GM18907 (cell line): ENCODE data around the gene SOWAHB.
"Not testable (repeated sequence)": the region's sequence is repeated elsewhere in the genome, so short reads cannot be mapped to it uniquely, and the experiment has no call there.

Experiments
- ATAC-seq: cut with Tn5 transposase; IDR thresholded peaks from one replicate; pipeline ENCODE4 v1.9.1; 2021; ENCODE audit warnings: mild to moderate bottlenecking, moderate library complexity; ENCODE audit not compliant: unreplicated experiment

Gene SOWAHB

GRCh38 chr4:76896048-76896447 is 1.9 kb downstream of the SOWAHB start:
- no peak for ATAC-seq

- ATAC-seq: no peak
Observed at GRCh38 chr4:76895619-76896018, 2.3 kb downstream of the SOWAHB start.

DNA sequence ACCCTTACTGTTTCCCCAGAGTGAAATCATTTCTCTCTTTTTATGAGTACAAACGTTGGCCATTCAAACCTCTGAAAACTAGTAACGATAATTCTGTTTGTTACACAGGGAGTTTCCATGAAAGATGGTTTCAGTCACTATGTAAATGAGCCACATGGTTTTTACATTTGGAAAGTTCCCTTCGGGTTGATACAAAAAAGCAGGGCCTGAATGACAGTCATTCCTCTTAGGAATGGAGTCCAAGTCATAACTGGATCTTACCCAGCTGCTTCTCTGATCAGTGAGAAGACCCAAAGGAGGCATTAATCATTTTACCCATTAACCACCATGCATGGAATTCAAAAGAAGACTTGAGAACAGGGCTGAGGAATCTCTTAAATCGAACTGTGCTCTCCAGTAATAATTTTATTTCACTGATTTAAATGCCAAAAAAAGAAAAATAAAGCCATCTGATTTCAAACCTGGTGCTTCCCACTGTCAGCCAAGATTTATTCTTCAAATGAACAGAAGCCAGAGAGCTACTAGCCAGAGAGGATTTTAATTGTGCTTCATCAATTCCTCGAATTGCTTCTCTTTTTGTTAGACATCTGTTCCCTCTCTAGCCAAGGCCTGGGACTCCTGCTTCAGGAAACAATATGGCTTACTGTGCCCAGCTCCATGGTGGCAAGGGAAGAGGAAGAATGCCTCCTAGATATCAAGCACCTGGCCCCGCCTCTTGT is 3.2 kb downstream of the SOWAHB start:
- no peak for ATAC-seq

DNA sequence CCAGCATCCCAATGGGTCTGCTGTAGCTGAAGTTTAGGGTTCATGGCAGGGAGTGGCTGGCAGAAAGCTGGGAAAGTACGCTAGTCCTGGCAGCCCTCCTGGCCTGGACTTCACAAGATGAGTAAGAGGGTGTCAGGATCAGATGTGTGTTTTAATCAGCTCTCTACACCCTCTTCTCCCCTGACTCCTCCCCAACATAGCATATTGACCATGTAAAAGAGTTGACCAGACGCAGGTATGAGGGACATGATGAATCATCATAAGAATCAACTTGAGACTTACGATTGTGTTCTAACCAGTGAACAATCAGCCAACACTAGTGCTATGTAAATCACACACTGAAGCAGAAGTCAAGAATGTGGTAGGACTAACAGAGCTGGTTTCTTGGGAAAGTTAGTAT is 5.3 kb downstream of the SOWAHB start:
- ATAC-seq: no peak

DNA sequence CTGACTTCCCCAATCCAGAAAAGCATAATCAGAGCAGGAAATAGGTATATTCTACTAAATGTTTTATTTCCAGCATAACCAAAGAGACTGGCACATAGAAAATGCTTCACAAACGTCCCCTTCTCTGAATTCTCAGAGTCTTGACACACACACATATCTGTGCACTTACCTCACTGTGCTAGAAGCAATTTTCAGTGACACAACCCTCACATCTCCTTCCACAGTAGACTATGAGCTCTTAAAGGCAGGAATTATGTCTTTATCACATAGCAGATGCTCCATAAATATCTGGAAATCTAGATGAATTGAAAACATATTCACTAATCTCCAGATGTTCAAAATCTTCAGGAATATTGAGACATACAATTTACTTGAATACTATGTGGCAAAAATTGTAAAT is 5.9 kb downstream of the SOWAHB start:
- no peak for ATAC-seq

DNA sequence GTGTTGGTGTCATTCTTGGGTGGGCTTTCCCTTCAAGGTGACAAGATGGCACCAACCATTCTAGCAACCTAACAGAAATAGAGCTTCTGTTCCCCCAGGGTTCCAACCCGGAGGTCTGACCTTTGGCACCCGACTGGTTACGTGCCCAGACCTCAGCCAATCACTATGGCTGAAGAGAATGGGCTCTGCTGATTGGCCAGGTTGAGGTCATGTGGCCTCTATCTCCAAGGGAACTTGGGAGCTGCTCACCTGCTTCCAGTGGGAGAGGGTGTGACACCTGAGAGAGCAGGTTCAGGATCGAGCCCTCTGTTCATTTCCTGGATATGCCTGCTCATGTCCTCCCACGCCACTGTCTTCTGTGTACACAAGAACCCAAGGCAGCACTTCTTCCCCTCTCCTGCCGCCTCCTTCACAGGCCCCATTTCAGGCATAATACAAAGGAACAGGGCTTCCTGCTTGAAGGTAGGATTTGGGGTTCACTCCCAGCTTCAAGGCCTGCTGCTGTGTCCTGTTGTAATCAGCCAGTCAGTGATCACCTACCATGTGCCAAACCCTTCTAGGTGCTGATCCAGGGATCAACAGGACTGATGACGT is 11.0 kb downstream of the SOWAHB start:
- no peak for ATAC-seq

DNA sequence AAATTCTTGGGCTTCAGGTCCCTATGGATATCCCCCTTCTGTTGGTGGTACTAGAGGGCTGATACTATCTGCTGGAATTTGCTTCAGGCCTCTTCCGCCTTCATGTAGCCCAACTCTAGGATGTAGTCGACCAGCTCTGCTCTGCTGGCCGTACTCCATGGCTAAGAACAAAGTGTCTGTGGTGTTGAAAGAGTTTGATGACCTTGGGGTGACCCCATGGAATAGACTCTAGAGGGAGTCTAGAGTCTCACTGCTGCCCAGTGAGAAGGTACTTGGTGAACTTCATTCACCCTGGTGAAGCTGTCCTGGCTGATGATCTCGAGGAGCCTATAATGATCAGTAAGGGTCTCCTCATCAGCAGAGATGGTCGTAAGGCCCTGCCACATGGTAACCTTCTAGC is 11.7 kb downstream of the SOWAHB start:
- ATAC-seq: no peak

GRCh38 chr4:76883147-76883546 is 14.8 kb downstream of the SOWAHB start:
- no peak for ATAC-seq

- no peak for ATAC-seq
Observed at GRCh38 chr4:76882630-76883029, 15.3 kb downstream of the SOWAHB start.

GRCh38 chr4:76881375-76881774 is 16.6 kb downstream of the SOWAHB start:
- ATAC-seq: no peak

DNA sequence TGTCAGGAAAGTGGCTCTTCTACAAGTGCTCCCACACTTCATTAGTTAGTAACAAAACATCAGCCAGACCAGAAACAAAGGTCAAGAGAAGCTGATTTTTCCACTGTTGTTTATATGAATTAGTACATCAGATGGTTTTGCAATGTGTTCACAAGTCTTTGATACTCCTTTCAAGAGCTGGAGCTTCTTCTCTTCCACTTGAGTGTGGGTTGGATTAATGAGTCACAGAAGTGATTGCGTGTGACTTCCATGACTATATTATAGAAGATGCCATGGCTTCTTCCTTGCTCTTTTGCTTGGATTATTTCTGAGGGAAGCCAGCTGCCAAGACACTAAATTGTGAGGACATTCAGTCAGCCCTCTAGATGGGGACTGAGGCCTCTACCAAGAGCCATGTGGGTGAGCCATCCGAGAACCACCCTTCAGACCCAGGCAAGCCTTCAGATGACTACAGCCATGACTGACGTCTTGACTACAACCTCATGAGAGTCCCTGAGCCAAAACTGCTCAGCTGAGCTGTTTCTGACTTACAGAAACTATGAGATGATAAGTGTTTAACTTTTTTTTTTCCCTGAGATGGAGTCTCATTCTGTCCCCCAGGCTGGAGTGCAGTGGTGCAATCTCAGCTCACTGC is 18.1 kb downstream of the SOWAHB start:
- ATAC-seq: no peak

DNA sequence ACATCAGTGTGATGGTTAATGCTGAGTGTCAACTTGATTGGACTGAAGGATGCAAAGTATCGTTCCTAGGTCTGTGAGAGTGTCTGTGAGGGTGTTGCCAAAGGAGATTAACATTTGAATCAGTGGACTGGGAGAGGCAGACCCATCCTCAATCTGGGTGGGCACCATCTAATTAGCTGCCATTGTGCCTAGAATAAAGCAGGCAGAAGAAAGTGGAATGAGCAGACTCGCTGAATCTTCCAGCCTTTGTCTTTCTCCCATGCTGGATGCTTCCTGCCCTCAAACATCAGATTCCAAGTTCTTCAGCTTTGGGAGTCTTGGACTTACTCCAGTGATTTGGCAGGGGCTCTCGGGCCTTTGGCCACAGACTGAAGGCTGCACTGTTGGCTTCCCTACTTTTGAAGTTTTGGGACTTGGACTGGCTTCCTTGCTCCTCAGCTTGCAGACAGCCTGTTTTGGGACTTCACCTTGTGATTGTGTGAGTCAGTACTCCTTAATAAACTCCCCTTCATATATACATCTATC is 19.2 kb downstream of the SOWAHB start:
- not testable (repeated sequence) for ATAC-seq

DNA sequence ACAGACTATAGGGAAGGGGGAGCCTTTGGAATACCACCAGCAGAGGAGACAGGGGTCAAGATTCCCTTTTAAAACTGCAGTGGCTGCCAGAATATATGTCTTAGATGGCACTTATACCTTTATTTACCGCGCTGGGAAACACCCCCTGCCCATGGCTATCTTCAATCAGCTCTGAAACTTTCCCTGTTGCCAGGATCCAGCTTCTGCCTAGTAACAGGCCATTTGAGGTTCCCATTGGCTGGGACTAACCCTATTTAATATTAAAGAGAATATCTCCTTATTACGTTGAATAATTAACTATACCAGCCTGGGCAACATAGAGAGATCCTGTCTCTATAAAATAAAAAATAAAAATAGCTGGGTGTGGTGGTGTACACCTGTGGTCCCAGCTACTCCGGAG is 23.8 kb downstream of the SOWAHB start:
- ATAC-seq: no peak

GRCh38 chr4:76873495-76873894 is 24.4 kb downstream of the SOWAHB start:
- no peak for ATAC-seq

DNA sequence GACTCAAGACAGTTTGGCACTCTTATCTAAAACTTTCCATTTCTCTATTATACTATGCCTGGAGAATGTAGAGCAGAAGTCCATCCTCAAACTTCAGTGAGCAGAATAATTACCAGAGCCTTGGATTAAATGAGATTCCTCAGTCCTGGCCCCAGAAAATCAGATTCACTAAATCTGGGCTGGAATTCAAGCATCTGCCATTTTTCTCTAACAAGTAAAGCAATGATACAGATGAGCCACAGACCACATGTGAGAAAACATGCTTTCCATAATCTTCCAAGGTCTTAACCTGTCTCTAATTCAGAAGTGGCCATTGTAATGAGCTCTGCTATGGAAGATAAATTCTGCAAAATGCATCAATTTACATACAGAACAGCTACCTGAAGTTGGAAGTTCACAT is 25.4 kb downstream of the SOWAHB start:
- ATAC-seq: no peak

GRCh38 chr4:76868780-76869179 is 29.2 kb downstream of the SOWAHB start:
- ATAC-seq: not testable (repeated sequence)

- ATAC-seq: no peak
Observed at GRCh38 chr4:76867880-76868655, 29.9 kb downstream of the SOWAHB start.

DNA sequence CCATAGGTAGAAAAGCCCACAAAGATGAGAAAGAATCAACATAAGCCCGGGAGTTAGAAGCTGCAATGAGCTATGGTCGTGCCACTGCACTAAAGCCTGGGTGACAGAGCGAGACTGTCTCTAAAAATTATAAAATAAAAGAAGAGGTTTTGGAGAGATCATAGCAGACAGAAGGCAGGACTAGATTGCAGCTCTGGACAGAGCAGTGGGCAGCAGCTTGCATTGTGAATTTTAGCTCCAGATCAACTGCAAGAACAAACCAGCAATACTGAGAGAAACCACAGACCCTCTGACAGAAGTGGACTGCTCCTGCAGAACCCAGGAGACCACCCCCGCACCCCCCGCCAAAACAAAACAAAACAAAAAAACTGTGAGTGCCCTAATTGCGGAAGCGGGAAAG is 30.6 kb downstream of the SOWAHB start:
- ATAC-seq: no peak

GRCh38 chr4:76866641-76867040 is 31.3 kb downstream of the SOWAHB start:
- no peak for ATAC-seq

DNA sequence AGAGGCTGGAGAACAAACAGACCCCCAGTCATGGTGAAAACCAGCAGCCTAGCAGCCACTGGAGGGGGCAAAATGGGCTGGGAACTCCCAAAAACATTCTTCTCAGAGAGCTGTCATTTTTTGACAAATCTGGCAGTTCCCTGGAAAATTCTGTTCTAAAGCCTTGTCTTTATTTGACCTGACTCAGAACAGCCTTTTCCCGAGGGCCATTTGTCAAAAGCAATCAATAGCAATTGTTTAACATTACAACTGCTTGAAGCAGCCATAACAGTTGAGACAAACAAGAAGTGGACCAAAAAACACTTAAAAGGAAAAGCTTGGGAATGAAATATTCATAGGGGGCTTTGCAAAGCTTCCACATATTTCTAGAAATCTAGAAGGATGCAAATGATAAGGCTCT is 39.6 kb downstream of the SOWAHB start:
- no peak for ATAC-seq

DNA sequence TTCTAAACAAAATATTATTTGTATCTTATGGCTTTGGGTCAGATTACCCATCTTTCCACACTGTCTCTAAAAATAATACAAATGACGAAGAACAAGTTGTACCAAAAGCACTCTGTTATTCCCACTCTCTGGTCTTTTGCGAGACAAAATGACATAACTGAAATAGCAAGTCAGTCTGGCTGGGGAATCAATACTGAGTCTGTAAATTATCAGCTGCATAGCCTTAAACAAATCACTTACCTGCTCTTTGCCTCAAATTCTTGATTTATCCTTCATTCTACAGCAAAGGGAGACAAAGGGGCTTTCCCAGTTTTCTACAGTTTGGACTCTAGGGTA is 40.9 kb downstream of the SOWAHB start:
- no peak for ATAC-seq
